Osteocyte (in vitro differentiated cells): ENCODE data around the gene IVD. TPM values are rescaled to one million over a fixed set of nuclear protein-coding genes. Genes with fewer than 3 reads are reported as not detected.
A peak's percentile ranks its signal among the peaks of the same experiment; 100 is the strongest.

ENCODE experiments used
- DNase-seq: peaks from one replicate; pipeline ENCODE4 v3.0.0; 2021; ENCODE audit warnings: mixed read lengths; ENCODE audit not compliant: unreplicated experiment; ENCODE audit errors: extremely low spot score
- H3K27ac Mint-ChIP-seq: one replicate; pipeline ENCODE4 v1.8.0; 2021; ENCODE audit warnings: mild to moderate bottlenecking, mixed read lengths; ENCODE audit not compliant: unreplicated experiment
- H3K27me3 Mint-ChIP-seq: one replicate; pipeline ENCODE4 v1.8.0; 2021; ENCODE audit warnings: mixed read lengths; ENCODE audit not compliant: unreplicated experiment
- H3K36me3 Mint-ChIP-seq: one replicate; pipeline ENCODE4 v1.8.0; 2021; ENCODE audit warnings: mixed read lengths; ENCODE audit not compliant: unreplicated experiment
- H3K4me1 Mint-ChIP-seq: one replicate; pipeline ENCODE4 v1.8.0; 2021; ENCODE audit warnings: mixed read lengths; ENCODE audit not compliant: unreplicated experiment
- H3K4me3 Mint-ChIP-seq: one replicate; pipeline ENCODE4 v1.8.0; 2021; ENCODE audit warnings: mild to moderate bottlenecking, moderate library complexity, mixed read lengths; ENCODE audit not compliant: unreplicated experiment
- H3K9me3 Mint-ChIP-seq: one replicate; pipeline ENCODE4 v1.8.0; 2021; ENCODE audit warnings: mixed read lengths; ENCODE audit not compliant: unreplicated experiment
- CTCF ChIP-seq: fragments of 200-600 bp; sonication (generic); IDR thresholded peaks from 2 replicates; pipeline ENCODE4 v1.5.0; 2021; ENCODE audit warnings: antibody characterized with exemption, mild to moderate bottlenecking, moderate library complexity
- total RNA-seq: library from RNA; stranded (reverse); gene quantifications from 2 replicates; pipeline ENCODE4 v1.2.1, GENCODE V29; 2021

The IVD gene
- total RNA-seq, 1 donor from 2014 or later, result 62.0 TPM

DNA sequence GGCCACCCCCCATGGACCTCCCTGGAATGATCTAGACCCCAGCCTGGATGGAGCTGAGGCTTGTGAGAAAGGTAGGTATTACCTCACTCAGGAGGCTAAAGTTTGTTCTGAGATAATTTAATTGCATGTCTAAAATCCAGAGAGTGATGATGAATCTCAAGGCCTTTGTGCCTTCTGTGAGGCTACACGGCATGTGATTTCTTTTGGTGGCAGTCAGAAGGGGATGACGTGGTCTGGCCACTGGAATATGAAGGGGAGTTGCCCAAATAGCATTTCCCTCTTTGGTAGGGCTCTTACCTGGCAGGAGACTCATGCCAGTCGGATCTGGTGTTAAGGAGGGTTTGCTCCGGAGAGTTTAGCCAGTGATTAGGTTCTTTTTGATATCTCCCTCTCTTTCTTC, 37.7 kb downstream of the IVD start:
- no peak overlapping the region for H3K27ac Mint-ChIP-seq
- peak overlapping the region; percentile 82 for H3K4me3 Mint-ChIP-seq
- no peak for DNase-seq
- TF ChIP-seq CTCF, result no peak
- H3K9me3 Mint-ChIP-seq, result no peaks in the 10 kb centered on the region
- H3K36me3 Mint-ChIP-seq, result no peaks in the 10 kb centered on the region
- peaks cover 48% of the 10 kb centered on the region for H3K4me1 Mint-ChIP-seq
- H3K27me3 Mint-ChIP-seq, result no peaks in the 10 kb centered on the region

- H3K4me1 Mint-ChIP-seq, result peaks cover 42% of the 10 kb centered on the region
- no peaks in the 10 kb centered on the region for H3K9me3 Mint-ChIP-seq
- H3K27ac Mint-ChIP-seq, result no peak overlapping the region
- TF ChIP-seq CTCF, result no peak
- DNase-seq, result no peak
- peak overlapping the region; percentile 39 for H3K4me3 Mint-ChIP-seq
- no peaks in the 10 kb centered on the region for H3K27me3 Mint-ChIP-seq
- no peaks in the 10 kb centered on the region for H3K36me3 Mint-ChIP-seq
These were observed 38.3 kb downstream of the IVD start for GRCh38 chr15:40443846-40444245.

- no peak overlapping the region for H3K4me3 Mint-ChIP-seq
- H3K9me3 Mint-ChIP-seq, result no peaks in the 10 kb centered on the region
- no peak for DNase-seq
- no peaks in the 10 kb centered on the region for H3K27me3 Mint-ChIP-seq
- peaks cover 38% of the 10 kb centered on the region for H3K4me1 Mint-ChIP-seq
- no peak overlapping the region for H3K27ac Mint-ChIP-seq
- TF ChIP-seq CTCF, result no peak
- no peaks in the 10 kb centered on the region for H3K36me3 Mint-ChIP-seq
These were observed 39.1 kb downstream of the IVD start for GRCh38 chr15:40444736-40445135.

- no peak for DNase-seq
- no peak overlapping the region for H3K27ac Mint-ChIP-seq
- no peaks in the 10 kb centered on the region for H3K36me3 Mint-ChIP-seq
- no peaks in the 10 kb centered on the region for H3K9me3 Mint-ChIP-seq
- TF ChIP-seq CTCF, result no peak
- H3K4me1 Mint-ChIP-seq, result peaks cover 34% of the 10 kb centered on the region
- no peaks in the 10 kb centered on the region for H3K27me3 Mint-ChIP-seq
- H3K4me3 Mint-ChIP-seq, result no peak overlapping the region
These were observed 39.9 kb downstream of the IVD start for GRCh38 chr15:40445421-40445922.

DNA sequence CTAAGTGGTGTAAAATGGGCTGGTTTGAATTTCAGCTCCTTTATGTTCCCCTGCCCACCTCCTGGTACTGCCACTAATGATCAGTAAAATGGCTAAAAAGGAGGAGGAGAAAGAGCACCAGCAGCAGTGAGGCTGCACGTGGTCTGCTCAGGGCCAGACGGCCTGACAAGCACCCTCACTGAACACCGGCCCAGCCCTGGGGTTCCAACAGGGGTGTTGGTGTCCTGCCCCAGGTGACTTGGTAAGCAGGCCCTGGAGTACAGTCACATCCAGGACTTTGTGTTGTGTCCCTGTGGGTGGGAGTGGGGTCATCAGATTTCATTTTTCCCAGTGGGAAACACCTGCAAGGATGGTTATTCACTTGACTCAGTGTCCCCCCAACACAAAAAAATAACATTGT, 40.5 kb downstream of the IVD start:
- Mint-ChIP-seq H3K4me1 (peaks cover 35% of the 10 kb centered on the region), H3K27ac (no peak overlapping the region)

More for the DNA sequence above, 40.5 kb downstream of the IVD start:
- H3K9me3 Mint-ChIP-seq, result no peaks in the 10 kb centered on the region
- H3K27me3 Mint-ChIP-seq, result no peaks in the 10 kb centered on the region
- H3K4me3 Mint-ChIP-seq, result no peak overlapping the region
- no peak for TF ChIP-seq CTCF
- H3K36me3 Mint-ChIP-seq, result no peaks in the 10 kb centered on the region
- DNase-seq, result no peak
